GM21737 (cell line): ENCODE data around the gene SORBS1.
A peak's percentile ranks its signal among the peaks of the same experiment; 100 is the strongest.

Experiments used
- ATAC-seq: cut with Tn5 transposase; IDR thresholded peaks from one replicate; pipeline ENCODE4 v1.9.1; 2021; ENCODE audit warnings: mild to moderate bottlenecking, moderate library complexity; ENCODE audit not compliant: unreplicated experiment

The SORBS1 gene

GRCh38 chr10:95566136-95566535 lies 5.0 kb upstream of the SORBS1 start:
- no peak for ATAC-seq

- ATAC-seq = no peak
Measured at GRCh38 chr10:95565336-95565735, 4.2 kb upstream of the SORBS1 start.

DNA sequence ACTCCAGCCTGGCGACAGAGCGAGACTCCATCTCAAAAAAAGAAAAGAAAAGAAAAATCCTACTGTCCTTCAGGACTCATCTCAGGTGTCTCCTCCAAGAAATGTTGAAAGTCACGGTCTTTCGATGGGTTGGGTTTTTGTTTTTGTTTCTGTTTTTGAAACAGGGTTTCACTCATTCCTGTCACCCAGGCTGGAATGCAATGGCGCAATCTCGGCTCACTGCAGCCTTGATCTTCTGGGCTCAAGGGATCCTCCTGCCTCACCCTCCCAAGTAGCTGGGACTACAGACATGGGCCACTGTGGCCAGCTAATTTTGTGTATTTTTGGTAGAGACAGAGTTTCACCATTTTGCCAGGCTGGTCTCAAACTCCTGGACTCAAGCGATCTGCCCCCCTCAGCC lies 3.1 kb upstream of the SORBS1 start:
- no peak for ATAC-seq

GRCh38 chr10:95562341-95562965 lies 1.3 kb upstream of the SORBS1 start:
- ATAC-seq = no peak

DNA sequence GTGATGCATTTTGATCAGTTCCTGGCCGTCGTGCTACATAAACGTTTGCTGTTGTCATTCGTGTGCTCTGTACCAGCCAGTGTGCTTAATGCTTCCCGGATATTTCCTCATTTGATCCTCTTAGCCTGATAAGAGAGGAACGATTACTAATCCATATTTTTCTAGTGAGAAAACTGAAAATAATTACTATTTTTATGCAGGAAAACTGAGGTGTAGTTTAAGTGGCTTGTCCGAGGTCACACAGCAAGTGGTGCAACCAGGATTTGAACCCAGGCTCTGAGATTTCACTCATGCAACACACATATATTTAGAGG lies 650 bp upstream of the SORBS1 start:
- no peak for ATAC-seq

- ATAC-seq = peak; percentile 5
Measured at GRCh38 chr10:95560278-95561176, 644 bp downstream of the SORBS1 start.

GRCh38 chr10:95559896-95560277 lies 1.3 kb downstream of the SORBS1 start:
- no peak for ATAC-seq

- no peak for ATAC-seq
Measured at GRCh38 chr10:95559471-95559870, 1.7 kb downstream of the SORBS1 start.

DNA sequence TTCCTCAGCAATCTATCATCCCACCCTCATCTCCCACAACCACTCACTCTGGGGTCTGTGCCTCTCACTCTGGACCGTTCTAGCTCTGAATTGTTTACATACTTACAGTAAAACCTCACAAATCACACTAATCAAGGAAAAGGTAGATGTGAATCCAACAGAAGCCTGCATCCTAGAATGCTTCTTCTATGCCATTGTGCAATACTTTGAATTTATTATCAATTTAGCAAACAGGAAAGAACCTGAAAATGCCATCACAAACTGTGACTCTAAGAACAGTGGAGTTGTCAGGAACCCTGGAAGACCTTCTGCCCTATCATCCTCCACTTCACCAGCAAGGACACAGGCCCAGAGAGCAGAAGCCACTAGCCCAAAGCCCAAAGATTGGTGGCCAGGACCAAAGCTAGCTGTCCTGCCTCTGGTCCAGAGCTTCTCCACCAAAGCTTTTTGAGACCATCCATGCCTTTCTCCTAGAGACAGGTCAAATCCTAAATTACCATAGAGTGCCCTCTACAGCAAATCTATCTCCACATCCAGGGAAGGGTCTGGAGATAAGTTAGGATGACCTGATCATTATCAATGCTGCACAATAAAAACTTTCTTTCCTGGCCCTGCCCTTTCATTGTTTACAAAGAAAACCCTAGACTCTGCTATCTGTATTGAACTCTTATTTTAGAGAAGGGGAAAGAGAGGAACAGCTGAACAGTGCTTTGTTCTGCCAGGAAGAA lies 2.4 kb downstream of the SORBS1 start:
- ATAC-seq = no peak

DNA sequence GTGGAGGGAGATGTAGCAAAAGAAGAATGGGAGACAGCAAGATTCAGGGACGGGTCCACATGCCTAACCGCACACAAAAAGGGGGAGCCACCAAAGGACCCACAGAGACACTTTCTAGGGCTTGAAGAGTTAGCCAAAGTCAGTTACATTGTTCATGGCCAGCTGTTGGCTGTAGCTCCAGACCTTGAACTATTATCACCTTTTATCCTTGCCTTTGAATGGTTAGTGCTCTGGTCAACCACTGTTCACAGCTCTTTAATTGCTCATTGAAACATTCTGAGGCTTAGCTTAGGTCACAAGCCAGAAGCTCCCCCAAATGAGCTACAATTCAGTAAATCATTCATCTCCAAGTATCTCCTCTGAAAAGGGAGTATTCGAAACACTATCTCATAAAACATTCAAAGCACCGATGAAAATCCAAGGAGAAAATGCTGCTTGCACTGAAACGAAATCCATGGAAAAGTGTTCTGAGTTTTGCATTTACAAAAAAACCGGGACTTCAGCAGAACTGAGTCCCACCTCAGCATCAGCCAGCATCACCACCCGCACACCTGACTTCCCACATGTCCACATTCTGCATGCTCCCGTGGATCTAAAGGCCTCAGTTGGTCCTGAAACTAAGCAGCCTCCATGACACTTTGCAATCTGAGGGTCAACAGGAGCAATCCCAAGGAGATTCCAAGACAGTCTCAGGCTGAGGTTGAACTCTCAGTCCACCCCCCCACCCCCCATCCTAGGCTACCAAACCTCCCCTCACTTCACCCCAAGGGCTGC lies 4.0 kb downstream of the SORBS1 start:
- no peak for ATAC-seq

- no peak for ATAC-seq
Measured at GRCh38 chr10:95553674-95554073, 7.5 kb downstream of the SORBS1 start.

DNA sequence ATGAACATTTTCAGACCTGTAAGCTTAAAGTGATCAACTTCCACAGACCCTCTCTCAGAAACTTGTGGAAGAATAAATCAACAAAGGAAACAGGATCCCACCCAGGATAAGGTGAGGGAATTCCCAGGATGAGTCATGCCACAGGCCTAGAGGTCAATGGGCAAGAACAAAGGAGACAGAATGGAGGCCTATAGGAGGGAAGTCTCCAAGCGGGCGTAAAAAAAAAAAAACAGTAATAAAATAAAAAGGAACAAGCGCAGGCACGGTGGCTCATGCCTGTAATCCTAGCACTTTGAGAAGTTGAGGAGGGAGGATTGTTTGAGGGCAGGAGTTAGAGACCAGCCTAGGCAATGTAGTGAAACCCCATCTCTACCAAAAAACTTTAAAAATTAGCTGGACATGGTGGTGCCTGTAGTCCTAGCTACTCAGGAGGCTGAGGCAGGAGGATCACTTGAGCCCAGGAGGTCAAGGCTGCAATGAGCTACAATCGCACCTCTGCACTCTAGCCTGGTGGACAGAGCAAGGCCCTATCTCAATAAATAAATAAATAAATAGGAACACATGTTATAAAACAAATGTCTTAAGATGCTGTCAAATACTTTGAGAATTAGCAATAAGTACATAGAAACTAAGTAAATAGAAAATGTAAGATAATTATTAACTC lies 8.4 kb downstream of the SORBS1 start:
- no peak for ATAC-seq

DNA sequence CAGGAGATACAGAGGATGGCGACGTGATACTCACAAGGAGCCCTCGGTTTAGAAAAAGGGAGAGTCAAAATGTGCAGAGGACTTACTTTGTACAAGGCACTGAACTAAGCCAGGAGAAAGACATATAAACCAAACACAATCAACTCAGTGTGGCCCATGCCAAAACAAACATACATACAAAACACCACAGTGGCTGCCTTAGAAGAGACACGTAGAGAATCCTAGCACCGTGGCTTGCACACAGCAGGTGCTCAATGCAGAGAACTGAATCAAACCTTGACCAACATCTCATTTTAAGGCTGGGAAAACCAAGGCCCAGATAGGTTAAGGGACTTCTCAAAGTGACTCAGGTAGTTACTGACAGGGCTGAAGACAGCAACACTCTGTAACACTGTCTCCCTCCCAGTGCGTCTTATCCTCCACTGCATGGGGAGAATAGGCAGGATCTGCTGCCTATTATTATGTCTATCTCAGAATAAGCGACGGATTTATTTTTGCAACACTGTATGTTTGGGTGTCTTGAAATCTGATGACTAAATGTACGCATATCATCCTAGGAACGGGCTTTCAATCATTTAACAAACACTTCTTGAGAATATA lies 11.0 kb downstream of the SORBS1 start:
- ATAC-seq = no peak

DNA sequence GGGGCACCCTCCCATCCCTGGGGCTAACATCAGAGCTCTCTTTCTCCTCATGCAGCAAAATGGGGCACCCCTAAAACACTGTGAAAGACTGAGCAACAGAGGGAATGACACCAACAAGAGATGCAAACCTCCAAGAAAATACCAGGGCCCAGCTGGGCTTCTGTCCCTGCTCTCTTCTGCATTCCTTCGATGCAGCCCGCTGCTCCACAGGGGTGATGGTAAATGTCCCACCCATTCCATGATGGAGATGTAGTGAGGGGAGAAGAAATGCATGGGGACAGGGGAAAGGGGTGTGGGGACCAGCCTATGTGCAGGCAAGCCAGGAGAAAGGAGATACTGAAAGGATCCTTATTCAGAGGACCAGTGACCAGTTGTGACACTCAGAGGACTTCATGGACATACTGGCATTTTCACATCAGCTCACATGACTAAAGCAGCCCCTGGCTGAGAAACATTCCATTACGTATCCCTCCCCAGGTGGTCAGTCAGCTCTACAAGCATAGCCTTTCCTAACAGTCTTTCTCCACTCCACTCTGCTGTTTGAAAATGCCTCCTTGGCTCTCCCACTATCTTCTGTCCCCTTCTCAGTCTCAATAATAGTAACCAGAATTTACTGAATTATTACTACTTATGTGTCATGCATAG lies 13.3 kb downstream of the SORBS1 start:
- no peak for ATAC-seq

DNA sequence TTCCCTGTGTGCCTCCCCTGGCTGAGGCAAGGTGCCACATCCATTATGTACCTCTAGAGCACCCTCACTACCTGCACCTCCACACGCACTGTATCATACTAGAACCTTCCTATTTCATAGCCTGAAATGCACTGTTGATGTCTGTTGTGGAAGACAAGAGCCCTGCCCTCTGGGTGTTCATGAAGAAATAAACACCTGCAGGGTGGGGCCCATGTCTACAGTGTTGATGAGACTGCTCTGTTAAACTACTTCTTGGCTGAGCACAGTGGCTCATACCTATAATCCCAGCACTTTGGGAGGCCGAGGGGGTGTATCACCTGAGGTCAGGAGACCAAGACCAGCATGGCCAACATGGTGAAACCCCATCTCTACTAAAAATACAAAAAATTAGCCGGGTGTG lies 14.0 kb downstream of the SORBS1 start:
- ATAC-seq = no peak

- no peak for ATAC-seq
Measured at GRCh38 chr10:95545981-95546380, 15.2 kb downstream of the SORBS1 start.

DNA sequence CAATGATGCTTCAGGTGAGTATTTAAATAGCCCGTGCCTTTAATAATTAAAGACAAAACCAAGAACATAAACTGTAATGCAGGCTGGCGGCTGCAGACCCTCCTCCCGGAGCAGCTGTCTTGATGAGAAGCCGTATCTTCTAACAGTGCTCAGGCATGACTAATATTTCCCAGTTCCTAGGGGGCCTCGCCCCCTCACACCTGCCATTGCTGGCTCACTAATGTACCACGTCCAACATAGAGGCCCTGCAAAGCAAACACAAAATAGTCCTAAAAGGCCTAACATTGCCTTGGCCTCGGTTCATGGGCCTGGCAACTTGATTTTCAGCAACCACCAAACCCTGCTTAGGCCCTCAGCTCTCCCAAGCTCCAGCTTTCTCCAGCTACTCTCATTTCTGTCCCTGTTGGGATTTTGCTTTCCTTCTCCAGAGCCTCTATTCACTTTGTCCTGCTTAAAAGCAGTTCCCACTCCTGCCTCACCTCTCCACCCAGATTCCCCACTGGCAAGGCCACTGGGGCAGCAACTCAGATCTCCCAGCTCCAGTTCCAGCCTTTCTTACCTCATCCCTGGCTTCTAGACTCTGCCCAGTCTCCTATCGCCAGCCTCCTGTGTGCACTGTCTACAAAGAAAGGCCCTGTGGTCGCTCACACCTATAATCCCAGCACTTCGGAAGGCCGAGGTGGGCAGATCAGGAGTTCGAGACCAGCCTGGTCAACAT lies 16.2 kb downstream of the SORBS1 start:
- no peak for ATAC-seq

- ATAC-seq = no peak
Measured at GRCh38 chr10:95543459-95543858, 17.7 kb downstream of the SORBS1 start.

DNA sequence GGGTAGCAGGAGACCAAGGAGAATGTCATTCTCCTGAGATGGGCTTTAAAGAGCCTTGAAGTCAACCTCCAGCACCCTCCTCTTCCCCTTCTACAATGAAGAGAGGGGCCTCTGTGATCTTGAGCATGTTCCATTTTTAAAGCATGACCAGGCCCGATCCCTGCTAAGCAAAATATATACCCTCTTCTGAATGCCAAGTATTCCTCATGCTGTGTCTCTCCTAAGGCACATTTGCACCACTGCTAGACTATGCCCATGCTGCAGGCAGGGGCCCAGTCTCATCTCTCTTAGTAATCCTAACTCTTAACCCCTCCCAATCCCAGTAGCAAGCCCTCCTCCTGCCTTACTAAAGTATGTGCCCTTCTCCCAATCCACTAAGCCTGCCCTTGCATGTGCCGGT lies 18.4 kb downstream of the SORBS1 start:
- no peak for ATAC-seq
